ENCODE measurements around the gene LRP10. TPM values are rescaled to one million over a fixed set of nuclear protein-coding genes. Genes with fewer than 3 reads are reported as not detected.
A peak's percentile ranks its signal among the peaks of the same experiment; 100 is the strongest.
"Not testable (repeated sequence)": the region's sequence is repeated elsewhere in the genome, so short reads cannot be mapped to it uniquely, and the experiment has no call there.

LRP10 gene
- total RNA-seq, 1 experiment from 2014 or later, result 102 TPM

DNA sequence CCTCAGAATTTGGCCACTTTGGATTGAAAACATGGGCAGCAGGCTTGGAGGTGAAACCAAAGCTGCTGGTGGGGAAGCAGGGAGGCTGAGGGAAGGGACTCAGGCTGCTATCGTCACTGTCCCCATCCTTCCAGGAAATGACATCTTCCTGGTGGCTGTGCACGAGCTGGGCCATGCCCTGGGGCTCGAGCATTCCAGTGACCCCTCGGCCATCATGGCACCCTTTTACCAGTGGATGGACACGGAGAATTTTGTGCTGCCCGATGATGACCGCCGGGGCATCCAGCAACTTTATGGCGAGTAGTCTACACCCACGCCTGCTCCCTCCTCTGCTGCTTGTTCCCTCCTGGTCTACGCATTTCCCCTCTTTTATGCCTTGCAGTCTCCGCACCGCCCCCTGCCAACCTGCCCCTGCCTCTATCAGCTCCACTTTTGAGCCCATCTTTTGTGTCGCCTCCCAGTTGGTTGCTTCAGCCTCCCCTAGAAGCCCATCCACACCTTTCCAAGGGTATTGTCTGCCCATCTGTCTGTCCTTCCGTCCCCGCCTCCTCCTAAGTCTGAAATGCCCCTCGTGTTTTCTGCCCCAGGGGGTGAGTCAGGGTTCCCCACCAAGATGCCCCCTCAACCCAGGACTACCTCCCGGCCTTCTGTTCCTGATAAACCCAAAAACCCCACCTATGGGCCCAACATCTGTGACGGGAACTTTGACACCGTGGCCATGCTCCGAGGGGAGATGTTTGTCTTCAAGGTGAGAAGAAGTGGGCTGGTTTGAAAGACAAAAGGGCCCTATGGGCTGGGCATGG is 28.2 kb upstream of the LRP10 start:
- DNase-seq (ENCODE audit: extremely low read depth, low read depth), result no peak

DNA sequence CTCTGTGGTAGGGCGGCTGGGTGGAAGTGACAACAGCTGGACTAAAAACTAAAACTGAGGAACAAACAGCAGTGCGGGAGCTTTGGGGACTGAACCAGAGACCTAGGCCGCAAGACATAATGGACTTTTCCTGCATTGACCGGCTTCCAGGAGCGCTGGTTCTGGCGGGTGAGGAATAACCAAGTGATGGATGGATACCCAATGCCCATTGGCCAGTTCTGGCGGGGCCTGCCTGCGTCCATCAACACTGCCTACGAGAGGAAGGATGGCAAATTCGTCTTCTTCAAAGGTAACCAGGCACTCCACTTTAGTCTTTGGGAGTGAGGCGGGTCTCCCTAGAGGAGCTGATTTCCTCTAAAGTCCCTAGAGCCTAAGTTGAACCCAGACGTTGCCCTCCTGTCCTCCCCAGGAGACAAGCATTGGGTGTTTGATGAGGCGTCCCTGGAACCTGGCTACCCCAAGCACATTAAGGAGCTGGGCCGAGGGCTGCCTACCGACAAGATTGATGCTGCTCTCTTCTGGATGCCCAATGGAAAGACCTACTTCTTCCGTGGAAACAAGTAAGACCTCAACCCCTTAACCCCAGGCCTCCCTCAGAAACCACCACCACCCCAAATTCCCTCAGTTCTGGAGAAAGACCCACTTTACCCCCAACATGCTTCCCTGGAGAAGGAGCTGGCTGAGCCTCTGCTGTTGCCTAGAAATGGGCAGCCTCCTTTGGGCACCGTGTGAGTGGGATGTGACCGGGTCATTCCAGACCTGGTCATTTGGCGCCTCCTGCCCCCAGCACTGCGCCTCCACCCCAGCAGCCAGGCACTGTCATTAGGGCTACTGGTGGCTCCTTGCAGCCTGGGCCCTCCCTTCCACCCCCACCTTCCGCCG is 27.1 kb upstream of the LRP10 start:
- no peak for DNase-seq (ENCODE audit: extremely low read depth, low read depth)

DNA sequence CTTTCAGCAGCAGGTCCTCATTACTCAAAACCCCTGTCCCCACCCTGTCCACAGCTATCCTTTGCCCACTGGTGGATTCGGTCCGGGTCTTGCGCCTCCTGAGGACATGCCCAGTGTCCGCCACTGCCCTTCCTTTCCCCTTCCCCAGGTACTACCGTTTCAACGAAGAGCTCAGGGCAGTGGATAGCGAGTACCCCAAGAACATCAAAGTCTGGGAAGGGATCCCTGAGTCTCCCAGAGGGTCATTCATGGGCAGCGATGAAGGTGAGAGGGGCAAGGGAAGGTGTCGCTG is 26.5 kb upstream of the LRP10 start:
- DNase-seq (ENCODE audit: extremely low read depth, low read depth), result no peak

DNA sequence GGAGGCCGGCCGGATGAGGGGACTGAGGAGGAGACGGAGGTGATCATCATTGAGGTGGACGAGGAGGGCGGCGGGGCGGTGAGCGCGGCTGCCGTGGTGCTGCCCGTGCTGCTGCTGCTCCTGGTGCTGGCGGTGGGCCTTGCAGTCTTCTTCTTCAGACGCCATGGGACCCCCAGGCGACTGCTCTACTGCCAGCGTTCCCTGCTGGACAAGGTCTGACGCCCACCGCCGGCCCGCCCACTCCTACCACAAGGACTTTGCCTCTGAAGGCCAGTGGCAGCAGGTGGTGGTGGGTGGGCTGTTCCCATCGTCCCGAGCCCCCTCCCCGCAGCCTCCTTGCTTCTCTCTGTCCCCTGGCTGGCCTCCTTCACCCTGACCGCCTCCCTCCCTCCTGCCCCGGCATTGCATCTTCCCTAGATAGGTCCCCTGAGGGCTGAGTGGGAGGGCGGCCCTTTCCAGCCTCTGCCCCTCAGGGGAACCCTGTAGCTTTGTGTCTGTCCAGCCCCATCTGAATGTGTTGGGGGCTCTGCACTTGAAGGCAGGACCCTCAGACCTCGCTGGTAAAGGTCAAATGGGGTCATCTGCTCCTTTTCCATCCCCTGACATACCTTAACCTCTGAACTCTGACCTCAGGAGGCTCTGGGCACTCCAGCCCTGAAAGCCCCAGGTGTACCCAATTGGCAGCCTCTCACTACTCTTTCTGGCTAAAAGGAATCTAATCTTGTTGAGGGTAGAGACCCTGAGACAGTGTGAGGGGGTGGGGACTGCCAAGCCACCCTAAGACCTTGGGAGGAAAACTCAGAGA is 25.5 kb upstream of the LRP10 start:
- no peak for DNase-seq (ENCODE audit: extremely low read depth, low read depth)

DNA sequence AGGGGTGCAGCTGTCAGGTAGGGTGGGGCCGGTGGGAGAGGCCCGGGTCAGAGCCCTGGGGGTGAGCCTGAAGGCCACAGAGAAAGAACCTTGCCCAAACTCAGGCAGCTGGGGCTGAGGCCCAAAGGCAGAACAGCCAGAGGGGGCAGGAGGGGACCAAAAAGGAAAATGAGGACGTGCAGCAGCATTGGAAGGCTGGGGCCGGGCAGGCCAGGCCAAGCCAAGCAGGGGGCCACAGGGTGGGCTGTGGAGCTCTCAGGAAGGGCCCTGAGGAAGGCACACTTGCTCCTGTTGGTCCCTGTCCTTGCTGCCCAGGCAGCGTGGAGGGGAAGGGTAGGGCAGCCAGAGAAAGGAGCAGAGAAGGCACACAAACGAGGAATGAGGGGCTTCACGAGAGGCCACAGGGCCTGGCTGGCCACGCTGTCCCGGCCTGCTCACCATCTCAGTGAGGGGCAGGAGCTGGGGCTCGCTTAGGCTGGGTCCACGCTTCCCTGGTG is 24.7 kb upstream of the LRP10 start:
- no peak for DNase-seq (ENCODE audit: extremely low read depth, low read depth)

DNA sequence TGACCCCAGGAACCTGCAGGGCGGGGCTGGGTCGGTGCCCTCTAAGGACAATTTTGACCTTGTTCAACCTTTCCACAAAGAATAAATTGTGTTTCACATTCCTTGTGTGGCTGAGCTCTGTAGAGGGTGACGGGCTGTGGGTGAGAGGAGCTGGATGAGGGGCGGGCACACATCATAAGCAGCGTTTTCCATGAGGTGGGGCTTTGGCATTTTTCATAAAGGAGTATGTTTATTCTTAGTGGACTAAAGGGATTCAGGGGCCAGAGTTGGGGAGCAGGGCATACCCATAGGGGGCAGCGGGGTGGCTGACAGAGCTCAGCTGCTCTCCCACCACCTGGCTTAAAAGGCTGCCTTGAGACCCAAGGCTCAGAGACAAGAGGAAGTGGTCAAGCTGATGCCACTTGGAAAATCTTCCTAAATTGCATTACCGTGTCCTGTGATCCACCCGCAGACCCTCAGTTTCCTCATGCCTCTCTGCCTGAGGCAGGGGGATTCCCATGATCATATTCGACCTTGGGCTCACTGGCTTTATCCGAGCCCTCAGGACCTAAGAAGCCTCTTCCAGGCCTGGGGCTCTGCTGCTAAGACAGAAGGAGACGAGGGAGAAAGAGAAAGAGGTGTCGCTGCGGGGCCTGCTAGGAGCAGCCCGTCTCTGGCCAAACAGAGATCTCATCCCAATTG is 23.7 kb upstream of the LRP10 start:
- no peak for DNase-seq (ENCODE audit: extremely low read depth, low read depth)

DNA sequence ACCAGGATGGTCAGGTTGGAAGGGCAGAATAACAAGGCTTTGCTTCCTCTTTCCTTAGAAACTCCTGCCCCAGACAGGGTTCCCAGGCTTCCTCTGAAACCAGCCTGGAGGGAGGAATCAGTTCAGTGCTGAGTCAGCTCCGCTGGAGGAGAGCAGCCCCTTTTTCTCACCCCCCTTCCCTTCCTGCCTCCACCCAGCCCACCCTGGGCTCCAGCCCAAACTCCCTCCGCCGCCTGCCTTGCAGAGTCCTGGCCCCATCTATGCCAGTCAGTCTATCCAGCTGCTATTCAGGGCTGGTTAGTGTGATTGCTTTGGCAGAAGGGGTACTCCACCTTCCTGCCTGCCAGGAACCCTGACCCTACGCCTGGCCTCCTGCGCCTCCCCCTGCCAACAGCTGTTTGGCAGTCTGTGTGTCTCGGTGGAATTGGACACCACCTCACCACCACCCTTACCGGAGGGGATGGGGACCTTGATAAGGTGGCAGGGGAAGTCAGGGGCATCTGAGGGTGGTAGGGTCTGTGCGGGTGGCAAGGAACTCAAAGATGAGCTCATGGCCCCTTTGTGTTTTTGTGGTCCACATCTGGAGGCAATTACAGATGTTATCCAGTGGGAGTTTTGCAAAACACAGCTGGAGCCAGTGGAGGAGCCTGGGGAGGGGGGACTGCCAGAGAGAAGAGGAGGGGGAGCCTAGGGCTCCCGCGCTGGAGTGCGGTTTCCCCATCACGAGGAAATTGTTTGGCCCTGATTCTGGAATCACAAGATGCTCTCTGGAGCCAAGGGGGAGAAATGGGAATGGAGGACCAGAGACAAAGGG is 23.0 kb upstream of the LRP10 start:
- DNase-seq (ENCODE audit: extremely low read depth, low read depth), result no peak

DNA sequence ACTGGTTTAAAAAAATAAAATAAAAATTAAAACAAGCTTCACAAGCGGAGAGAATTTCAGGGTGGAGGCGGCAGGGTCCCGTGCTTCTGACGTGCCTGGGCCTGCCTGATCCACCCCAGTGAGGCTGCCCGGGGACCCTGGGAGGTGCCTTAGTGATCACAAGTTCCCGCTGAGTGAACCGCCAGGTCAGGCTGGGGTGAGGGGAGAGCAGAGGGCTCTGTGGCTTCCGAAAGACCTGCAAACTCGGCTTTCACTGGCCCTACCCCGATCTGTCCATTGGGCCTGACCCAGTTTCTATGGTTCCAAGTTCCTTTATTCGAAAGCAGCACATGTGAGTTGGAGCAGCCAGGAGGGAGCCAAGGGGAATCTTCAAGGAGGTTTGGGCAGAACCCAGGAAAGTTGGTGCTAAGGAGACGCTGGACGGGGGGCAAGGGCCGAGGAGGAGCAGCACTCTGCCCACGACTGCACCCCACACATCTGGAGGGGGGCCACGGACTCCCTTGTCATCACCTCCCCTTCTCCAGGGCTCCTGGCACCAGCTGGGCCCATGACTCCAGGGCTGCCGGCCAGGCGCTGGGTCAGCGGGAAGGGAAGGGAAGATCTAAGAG is 22.2 kb upstream of the LRP10 start:
- DNase-seq (ENCODE audit: extremely low read depth, low read depth), result no peak

DNA sequence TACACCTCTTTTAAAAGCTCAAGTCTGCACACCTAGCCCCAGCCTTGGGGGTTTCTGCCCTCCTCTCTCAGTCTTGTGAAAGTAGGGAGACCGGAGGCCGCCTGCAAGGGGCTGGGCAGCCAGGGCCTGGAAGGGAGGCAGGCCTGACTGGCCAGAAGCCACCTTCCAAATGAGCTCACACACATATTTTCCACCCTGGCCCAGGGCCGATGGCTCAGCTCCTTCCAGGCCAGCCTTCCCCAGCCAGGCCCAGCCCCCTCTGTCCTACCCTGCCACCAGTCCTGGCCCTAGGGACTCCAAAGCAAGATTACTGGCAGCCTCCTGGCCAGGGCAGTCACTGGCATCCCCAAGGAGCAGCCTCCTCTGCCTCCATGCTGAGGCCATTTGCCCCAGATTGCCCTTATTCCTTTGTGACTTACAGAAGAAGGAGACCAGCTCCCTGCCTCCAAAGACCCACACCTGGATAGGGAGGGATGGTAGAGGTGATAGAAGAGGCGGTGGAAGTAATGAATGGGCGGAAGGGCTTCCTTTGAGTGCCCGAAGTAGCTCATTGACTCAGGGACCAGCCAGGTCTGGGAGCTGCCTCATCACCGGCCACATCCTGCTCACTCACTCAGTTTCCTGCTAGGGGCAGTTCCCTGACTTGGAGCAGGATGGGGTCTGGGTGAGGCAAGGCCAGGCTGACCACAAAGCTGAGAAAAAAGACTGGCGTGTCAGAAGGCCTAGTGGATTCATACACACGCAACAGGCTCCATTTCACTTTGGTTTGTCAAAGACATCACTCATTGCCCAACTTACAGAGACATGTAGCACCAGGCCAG is 20.4 kb upstream of the LRP10 start:
- DNase-seq (ENCODE audit: extremely low read depth, low read depth), result no peak

DNA sequence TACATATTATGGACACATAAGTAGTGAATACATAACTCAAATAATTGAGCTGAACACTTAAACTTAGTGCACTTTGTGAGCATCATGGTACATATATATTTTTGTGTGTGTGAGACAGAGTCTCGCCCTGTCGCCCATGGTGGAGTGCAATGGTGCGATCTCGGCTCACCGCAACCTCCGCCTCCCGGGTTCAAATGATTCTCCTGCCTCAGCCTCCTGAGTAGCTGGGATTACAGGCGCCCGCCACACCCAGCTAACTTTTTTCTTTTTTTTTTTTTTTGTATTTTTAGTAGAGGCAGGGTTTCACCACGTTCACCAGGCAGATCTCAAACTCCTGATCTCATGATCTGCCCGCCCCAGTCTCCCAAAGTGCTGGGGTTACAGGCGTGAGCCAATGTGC is 19.4 kb upstream of the LRP10 start:
- not testable (repeated sequence) for DNase-seq (ENCODE audit: extremely low read depth, low read depth)

DNA sequence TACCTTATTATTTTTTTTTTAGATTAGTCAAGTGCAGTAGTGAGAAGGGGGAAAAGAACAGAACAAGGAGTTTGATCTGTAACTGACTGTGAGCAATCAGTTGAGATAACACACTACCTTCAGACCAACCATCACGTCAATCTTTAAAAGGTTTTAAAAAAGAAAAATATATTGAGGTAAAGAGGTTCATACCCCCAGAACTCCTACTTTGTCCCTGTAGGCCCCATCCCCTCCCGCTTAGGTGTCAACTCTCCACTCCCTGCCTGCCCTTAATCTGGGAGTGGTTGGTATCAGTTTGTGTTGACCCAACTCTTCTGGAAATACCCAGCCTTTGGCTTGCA is 19.0 kb upstream of the LRP10 start:
- no peak for DNase-seq (ENCODE audit: extremely low read depth, low read depth)

DNA sequence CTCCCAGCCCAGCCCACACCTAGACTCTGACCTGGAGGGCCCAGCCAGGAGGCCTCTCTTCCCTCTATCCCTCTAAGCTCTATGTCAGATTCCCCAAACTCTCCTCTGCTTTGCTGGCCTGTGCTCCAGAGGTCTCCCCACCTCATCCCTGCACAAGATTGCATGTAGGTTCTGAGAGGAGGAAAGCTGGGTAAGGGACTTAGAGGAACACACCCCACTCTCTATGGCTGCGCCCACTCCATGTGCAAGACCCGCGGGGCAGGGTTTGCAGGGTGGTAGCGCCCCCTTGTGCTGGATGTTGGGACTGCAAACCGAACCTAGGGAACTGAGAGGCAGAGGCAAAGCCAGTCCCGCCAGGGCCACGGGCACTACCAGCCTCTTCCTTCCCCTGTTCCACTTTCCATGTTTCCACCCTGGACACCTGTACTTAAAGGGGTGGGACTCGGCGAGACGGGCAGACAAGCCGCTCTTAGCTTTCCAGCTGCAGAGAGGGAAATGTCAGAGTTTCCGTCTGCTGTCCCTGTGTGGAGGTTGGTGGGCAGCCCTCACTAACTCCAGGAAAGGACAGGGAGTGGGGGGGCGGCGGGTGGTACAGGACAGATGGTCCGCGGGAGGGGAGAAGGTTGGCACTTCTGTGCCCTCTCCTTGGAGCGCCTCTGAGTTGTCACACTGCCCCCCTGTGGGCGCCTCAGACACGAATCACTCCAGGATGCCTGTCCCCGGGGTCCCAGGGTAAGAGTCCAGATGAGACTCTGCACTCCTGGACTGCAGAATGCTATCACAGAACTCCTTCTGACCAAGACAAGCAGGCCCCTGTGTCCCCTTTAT is 18.4 kb upstream of the LRP10 start:
- peak; percentile 69 for DNase-seq (ENCODE audit: extremely low read depth, low read depth)

DNA sequence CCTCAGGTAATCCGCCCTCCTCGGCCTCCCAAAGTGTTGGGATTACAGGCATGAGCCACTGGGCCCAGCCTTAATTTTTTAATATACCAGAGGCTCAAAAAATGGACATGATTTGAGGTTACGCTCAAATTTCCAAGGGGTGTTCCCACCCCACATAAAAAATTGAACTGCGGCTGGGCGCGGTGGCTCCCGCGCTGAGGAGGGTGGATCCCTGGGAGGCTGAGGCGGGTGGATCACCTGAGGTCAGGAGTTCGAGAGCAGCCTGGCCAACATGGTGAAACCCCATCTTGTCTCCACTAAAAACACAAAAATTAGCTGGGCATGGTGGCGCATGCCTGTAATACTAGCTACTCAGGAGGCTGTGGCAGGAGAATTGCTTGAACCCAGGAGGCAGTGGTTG is 17.2 kb upstream of the LRP10 start:
- not testable (repeated sequence) for DNase-seq (ENCODE audit: extremely low read depth, low read depth)

DNA sequence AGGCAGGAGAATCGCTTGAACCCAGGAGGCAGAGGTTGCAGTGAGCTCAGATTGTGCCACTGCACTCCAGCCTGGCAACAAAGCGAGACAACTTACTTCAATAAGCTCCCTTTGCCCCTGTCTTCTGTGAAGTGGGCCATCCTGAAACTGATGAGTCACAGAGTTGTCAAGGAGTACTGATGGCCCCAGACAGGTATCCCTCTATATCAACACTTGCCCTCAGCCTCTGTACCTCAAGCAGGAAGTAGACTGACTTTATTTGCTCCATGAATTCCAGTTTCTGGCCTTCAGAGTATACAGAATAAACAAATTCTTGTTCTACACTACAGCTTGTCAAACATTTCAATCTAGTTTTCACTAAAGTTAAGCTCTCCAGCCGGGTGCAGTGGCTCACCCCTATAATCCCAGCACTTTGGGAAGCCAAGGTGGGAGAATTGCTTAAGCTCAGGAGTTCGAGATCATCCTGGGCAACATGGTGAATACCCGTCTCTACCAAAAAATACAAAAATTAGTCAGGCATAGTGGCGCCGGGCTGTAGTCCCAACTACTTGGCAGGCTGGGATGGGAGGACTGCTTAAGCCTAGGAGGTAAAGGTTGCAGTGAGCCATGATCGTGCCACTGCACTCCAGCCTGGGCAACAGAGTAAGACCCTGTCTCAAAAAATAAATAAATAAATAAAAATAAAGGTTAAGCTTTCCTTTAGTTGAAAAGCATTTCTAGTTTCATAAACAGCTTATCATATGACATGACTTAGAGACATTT is 16.4 kb upstream of the LRP10 start:
- DNase-seq (ENCODE audit: extremely low read depth, low read depth), result no peak

DNA sequence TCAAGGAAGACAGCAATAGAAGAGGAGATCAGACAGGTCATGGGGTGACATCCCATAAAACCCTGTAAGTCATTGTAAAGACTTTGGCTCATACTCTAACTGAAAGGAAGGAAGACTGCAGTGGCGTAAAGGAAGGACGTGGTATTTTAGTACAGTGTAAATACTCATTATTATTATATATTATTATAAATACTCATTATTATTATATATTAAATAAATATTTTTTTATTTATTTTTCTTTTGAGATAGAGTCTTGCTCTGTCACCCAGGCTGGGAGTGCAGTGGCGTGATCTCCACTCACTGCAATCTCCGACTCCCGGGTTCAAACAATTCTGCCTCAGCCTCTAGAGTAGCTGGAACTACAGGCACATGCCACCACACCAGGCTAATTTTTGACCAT is 15.1 kb upstream of the LRP10 start:
- no peak for DNase-seq (ENCODE audit: extremely low read depth, low read depth)

DNA sequence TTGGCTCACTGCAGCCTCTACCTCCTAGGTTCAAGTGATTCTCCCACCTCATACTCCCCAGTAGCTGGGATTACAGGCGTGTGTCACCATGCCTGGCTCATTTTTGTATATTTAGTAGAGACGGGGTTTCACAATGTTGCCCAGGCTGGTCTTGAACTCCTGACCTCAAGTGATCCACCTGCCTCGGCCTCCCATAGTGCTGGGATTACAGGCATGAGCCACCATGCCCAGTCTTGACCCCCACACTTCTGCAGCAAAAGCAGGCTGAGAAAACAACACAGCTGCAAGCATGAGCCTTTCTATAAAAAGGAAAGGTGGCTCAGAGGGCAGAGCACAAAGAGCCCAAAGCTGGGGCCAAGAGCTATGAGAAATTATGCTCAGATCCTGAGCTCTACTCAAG is 11.2 kb upstream of the LRP10 start:
- DNase-seq (ENCODE audit: extremely low read depth, low read depth), result not testable (repeated sequence)

DNA sequence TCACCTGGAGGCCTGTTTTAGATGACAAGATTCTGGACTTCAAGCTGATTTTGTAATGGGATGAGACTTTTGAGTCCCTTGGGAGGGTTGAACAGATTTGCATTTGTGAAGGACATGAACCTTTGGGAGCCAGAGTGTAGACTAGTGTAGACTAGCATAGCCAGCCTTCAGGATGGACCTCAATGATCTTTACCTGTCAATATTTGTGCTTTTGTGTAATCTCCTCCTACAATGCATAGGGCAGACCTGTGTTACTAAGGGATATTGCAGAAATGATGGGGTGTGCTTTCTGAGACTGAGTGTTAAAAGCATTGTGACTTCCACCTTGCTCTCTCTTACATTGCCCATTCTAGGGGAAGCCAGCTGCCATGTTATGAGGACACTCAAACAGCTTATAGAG is 9.9 kb upstream of the LRP10 start:
- no peak for DNase-seq (ENCODE audit: extremely low read depth, low read depth)

Measured in NCI-H460 (cell line).